Gastrocnemius medialis (tissue), 4 donors: ENCODE data around the gene AKR1C2. TPM values are rescaled to one million over a fixed set of nuclear protein-coding genes. Genes with fewer than 3 reads are reported as not detected.
"Not testable (repeated sequence)": the region's sequence is repeated elsewhere in the genome, so short reads cannot be mapped to it uniquely, and the experiment has no call there.

Source experiments
- ATAC-seq, 2 donors: fragments of 150-250 bp; one replicate each; pipeline ENCODE4 v1.9.1; 2016
- DNase-seq, 2 donors: peaks; one replicate each; pipeline ENCODE4 v3.0.0-alpha.2; 2019
- H3K27ac ChIP-seq, 4 donors: fragments of 200-600 bp; sonication (generic); 1 replicate in 1 of 4; 2 replicates in 3 of 4; pipeline ENCODE4 v1.5.1; 2016 to 2018; ENCODE audit warnings: mild to moderate bottlenecking in 2 of 4, moderate library complexity in 1 of 4
- H3K27me3 ChIP-seq, 3 donors: fragments of 200-600 bp; sonication (generic) in 2 of 3; 1 replicate in 1 of 3; 2 replicates in 2 of 3; pipeline versions ENCODE4 v1.5.1 to v1.6.0; 2016 to 2019; ENCODE audit warnings: mild to moderate bottlenecking in 1 of 3, moderate library complexity in 1 of 3
- H3K36me3 ChIP-seq, 2 donors: fragments of 200-600 bp; sonication (generic) in 1 of 2; one replicate each; pipeline ENCODE4 v1.5.1; 2017 to 2018
- H3K4me1 ChIP-seq, 2 donors: fragments of 200-600 bp; sonication (generic) in 1 of 2; one replicate each; pipeline ENCODE4 v1.5.1; 2016 to 2017; ENCODE audit warnings: mild to moderate bottlenecking in 2 of 2
- H3K4me3 ChIP-seq, 4 donors: fragments of 200-600 bp; sonication (generic) in 3 of 4; 1 replicate in 1 of 4; 2 replicates in 3 of 4; pipeline ENCODE4 v1.5.1; 2016 to 2019; ENCODE audit warnings: mild to moderate bottlenecking in 2 of 4
- H3K9me3 ChIP-seq, 3 donors: fragments of 200-600 bp; sonication (generic) in 2 of 3; 1 replicate in 1 of 3; 2 replicates in 2 of 3; pipeline ENCODE4 v1.5.1; 2016 to 2019
- POLR2A ChIP-seq, 2 donors: fragments of 450-650 bp; IDR thresholded peaks; one replicate each; pipeline ENCODE4 v1.6.1; 2017; ENCODE audit warnings: antibody characterized with exemption in 2 of 2, mild to moderate bottlenecking in 2 of 2, moderate library complexity in 2 of 2
- in situ Hi-C, 4 donors: fragments of 200-750 bp; cut with MboI; loops; one replicate each; pipeline versions ENCODE4 v1.15.0 to v1.8.0; 2017; ENCODE audit warnings: low sequenced_read_pairs in 4 of 4
- intact Hi-C: fragments of 100-400 bp; cut with DNase I; formaldehyde crosslinking; loops from one replicate; pipeline ENCODE4 v1.15.1; 2023; ENCODE audit warnings: low total_unique reads
- total RNA-seq, 4 donors: library from RNA; depleted of rRNA; stranded (reverse); fragments of >200 nt; gene quantifications; one replicate each; pipeline versions ENCODE4 v1.1.0 to v1.2.3, GENCODE V29; 2016
- TF ChIP-seq, protein P1 (sequence below), 5 experiments: fragments of 450-650 bp in 3 of 5; fragments of 200-600 bp in 2 of 5; sonication (generic) in 2 of 5; IDR thresholded peaks in 4 of 5; conservative IDR thresholded peaks in 1 of 5; 1 replicate in 4 of 5; 2 replicates in 1 of 5; pipeline ENCODE4 v1.5.1; 2016 to 2019; ENCODE audit warnings: antibody characterized with exemption in 5 of 5, mild to moderate bottlenecking in 3 of 5, moderate library complexity in 3 of 5

Gene AKR1C2
- total RNA-seq, 4 donors from 2014 or later = 325 to 380 (median 345) TPM

DNA sequence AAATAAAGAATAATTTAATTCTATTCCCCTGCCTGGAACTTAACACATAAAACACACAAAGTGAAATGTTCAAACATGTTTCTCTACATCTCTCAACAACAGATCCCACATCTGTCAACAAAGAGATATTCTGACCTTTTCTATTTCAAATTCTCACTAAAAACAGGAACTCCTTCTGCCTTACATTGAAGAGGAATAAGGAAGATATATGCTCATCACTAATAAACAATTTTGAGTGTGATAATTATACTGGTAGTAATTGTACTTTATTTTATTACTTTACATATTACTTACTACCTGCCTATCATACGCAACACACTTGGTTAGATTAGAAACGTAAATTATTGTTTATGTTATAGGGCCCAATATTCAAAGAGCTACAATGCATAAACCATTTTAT is 13.4 kb downstream of the AKR1C2 start:
- Histone ChIP-seq H3K9me3 (no peaks in the 10 kb centered on the region), H3K27me3 (no peaks in the 10 kb centered on the region), H3K36me3 (peaks cover 0 to 10% of the 10 kb centered on the region in 2 donors), H3K4me3 (no peak overlapping the region), H3K4me1 (peaks cover 0 to 2% of the 10 kb centered on the region in 2 donors), H3K27ac (no peak overlapping the region)
- intact Hi-C loops = loop anchor here (5.0 kb wide), 1 partner anchor 367 kb away; no protein-coding TSS in a partner anchor
- DNase-seq (no peak), ATAC-seq (no peak)
- TF ChIP-seq, protein P1, sequence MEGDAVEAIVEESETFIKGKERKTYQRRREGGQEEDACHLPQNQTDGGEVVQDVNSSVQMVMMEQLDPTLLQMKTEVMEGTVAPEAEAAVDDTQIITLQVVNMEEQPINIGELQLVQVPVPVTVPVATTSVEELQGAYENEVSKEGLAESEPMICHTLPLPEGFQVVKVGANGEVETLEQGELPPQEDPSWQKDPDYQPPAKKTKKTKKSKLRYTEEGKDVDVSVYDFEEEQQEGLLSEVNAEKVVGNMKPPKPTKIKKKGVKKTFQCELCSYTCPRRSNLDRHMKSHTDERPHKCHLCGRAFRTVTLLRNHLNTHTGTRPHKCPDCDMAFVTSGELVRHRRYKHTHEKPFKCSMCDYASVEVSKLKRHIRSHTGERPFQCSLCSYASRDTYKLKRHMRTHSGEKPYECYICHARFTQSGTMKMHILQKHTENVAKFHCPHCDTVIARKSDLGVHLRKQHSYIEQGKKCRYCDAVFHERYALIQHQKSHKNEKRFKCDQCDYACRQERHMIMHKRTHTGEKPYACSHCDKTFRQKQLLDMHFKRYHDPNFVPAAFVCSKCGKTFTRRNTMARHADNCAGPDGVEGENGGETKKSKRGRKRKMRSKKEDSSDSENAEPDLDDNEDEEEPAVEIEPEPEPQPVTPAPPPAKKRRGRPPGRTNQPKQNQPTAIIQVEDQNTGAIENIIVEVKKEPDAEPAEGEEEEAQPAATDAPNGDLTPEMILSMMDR (IDR thresholded peaks at IDR 0.05 in 4 of 5, conservative IDR thresholded peaks at IDR 0.05 in 1 of 5) = no peak
- TF ChIP-seq POLR2A (IDR thresholded peaks at IDR 0.05) = no peak
- in situ Hi-C loops = loop anchor here in 1 of 4 donors (25.0 kb wide), 1 partner anchor 128 kb away; no protein-coding TSS in a partner anchor

DNA sequence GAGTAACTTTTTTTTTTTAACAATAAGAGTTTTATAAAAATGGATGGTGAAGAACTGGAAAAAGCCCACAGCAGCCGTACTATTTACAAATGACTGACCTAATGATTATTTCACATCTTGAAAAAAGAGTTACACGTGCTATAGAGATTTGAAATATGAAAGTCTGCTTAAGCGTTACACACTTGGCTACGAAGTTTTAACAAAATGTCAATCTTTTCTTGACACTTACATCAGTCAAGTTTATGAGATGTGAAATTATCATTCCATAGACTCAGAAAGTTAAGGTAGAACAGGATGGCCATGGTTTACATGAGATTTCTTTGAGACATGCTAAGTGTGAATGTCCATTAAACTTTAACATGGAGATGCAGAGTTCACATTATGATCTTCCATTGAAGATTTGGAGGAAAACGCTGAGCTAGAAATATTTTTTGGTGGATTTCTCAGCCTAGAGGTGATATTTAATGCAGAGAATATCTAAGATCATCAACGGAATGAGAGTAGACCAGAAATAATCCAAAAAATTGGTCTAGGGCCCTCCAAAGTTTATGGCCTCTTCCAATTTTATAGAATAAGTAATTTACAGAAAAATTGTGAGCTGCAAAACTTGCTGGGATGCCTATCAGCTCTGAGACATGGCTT is 15.5 kb downstream of the AKR1C2 start:
- H3K4me3 ChIP-seq, intact Hi-C loops, H3K4me1 ChIP-seq, H3K27ac ChIP-seq, ATAC-seq, H3K36me3 ChIP-seq, H3K9me3 ChIP-seq, H3K27me3 ChIP-seq, DNase-seq: not testable (repeated sequence)
- in situ Hi-C loops = loop anchor here in 3 of 4 donors (10.0 to 25.0 kb wide), 3 partner anchors 126 to 143 kb away; no protein-coding TSS in a partner anchor

DNA sequence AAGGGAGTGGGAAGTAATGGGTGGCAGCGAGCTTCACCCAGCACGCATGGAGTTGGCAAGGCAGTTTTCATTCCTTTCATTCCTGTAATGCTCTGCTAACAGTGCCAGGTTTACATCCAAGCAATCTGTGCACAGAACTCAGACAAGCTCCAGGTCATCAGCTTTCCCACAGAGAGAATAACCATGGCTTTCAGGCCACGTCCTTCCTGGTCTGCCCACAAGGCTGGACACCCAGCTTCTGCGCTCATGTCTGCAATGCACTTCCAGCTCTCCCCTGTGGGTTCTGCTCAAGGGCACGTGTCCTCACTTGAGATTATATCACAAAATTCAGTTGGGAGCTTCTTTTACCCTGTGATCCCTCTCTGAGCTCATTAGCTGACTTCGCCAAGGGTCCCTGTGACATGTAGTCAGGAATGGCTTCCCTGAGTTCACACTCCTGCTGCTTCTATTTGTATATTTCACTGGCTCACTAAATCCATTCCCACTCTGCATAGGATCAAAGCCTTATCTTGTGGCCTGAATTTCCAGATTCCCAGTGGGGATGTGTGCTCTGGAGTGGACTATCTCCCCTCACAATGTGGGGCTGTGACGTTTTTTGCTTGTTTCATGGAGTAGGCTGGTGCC is 18.6 kb downstream of the AKR1C2 start:
- peaks cover 4 to 7% of the 10 kb centered on the region in 2 donors for H3K4me1 ChIP-seq
- no peak overlapping the region for H3K4me3 ChIP-seq
- TF ChIP-seq, protein P1 (IDR thresholded peaks at IDR 0.05 in 4 of 5, conservative IDR thresholded peaks at IDR 0.05 in 1 of 5) = no peak
- TF ChIP-seq POLR2A (IDR thresholded peaks at IDR 0.05) = no peak
- in situ Hi-C loops = loop anchor here in 3 of 4 donors (10.0 to 25.0 kb wide), 3 partner anchors 123 to 140 kb away; no protein-coding TSS in a partner anchor
- no peaks in the 10 kb centered on the region for H3K9me3 ChIP-seq
- no peak for ATAC-seq
- H3K36me3 ChIP-seq = no peaks in the 10 kb centered on the region
- H3K27me3 ChIP-seq = no peaks in the 10 kb centered on the region
- DNase-seq = no peak
- H3K27ac ChIP-seq = no peak overlapping the region
- intact Hi-C loops = no loop called here

DNA sequence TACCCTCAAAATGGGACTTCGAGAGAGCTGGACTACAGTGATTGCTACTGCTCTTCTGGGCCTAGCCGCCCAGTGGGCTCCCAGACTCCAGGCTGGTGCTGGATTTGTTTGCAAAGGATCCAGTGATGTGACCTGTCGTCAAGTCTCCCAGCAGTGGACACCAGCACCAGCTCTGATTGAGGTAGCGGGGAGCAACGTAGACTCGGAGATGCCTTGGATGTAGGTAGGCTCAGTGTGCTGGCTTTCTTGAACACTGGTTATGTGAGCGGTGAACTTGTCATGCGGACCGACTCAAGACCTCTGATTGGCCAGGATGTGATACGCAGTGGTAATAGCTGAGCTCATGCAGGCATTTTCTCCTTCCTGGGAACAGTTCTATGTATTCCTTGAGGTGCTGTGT is 19.4 kb downstream of the AKR1C2 start:
- TF ChIP-seq, protein P1 (IDR thresholded peaks at IDR 0.05 in 4 of 5, conservative IDR thresholded peaks at IDR 0.05 in 1 of 5) = no peak
- no peak for TF ChIP-seq POLR2A (IDR thresholded peaks at IDR 0.05)
- ATAC-seq = no peak
- intact Hi-C loops (no loop called here), in situ Hi-C loops (loop anchor here in 3 of 4 donors (10.0 to 25.0 kb wide), 3 partner anchors 122 to 139 kb away; no protein-coding TSS in a partner anchor)
- no peaks in the 10 kb centered on the region for H3K9me3 ChIP-seq
- no peaks in the 10 kb centered on the region for H3K27me3 ChIP-seq
- H3K27ac ChIP-seq = no peak overlapping the region
- no peaks in the 10 kb centered on the region for H3K36me3 ChIP-seq
- H3K4me3 ChIP-seq = no peak overlapping the region
- peaks cover 4 to 7% of the 10 kb centered on the region in 2 donors for H3K4me1 ChIP-seq
- no peak for DNase-seq

DNA sequence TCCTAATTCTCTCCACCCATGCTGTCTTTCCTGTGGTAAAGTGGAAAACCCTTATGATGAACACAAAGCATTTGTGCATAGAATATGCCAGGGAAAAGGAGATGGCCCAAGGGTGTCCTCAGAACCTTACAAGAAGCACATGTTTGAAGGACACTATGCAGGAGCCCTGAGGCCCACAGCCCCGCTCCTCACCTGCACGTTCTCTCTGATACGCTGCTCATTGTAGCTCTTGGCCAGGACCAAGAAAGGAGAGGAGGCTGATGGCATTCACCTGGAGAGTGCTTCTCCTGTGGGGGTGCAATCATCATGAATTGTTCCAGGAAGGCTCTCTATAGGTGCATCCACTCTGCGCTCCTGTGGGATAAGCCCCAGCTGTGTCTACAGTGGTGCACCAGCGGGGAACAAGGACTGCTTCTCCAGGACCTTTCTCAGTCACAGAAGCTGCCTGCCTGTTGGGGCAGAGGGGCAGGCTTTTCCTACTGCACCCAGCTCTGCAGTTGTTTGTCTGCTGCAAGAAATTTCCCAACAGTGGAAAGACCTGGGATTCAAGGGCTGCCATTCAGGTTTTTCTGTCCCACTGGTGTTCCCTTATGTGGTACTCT is 19.9 kb downstream of the AKR1C2 start:
- intact Hi-C loops (no loop called here), in situ Hi-C loops (loop anchor here in 3 of 4 donors (10.0 to 25.0 kb wide), 3 partner anchors 121 to 139 kb away; no protein-coding TSS in a partner anchor)
- Histone ChIP-seq H3K27me3 (no peaks in the 10 kb centered on the region), H3K4me3 (no peak overlapping the region), H3K36me3 (no peaks in the 10 kb centered on the region), H3K9me3 (no peaks in the 10 kb centered on the region), H3K4me1 (peaks cover 4 to 7% of the 10 kb centered on the region in 2 donors), H3K27ac (no peak overlapping the region)
- DNase-seq = no peak
- TF ChIP-seq, protein P1 (IDR thresholded peaks at IDR 0.05 in 4 of 5, conservative IDR thresholded peaks at IDR 0.05 in 1 of 5) = no peak
- TF ChIP-seq POLR2A (IDR thresholded peaks at IDR 0.05) = no peak
- ATAC-seq = no peak
